Adrenal gland (tissue), 12 donors: ENCODE measurements around the gene TP53INP2. TPM values are rescaled to one million over a fixed set of nuclear protein-coding genes. Genes with fewer than 3 reads are reported as not detected.

ENCODE experiments used
- DNase-seq, 7 donors: peaks; one replicate each; pipeline ENCODE4 v3.0.0-alpha.2; 2019 to 2020
- H3K27ac ChIP-seq, 5 donors: fragments of 200-600 bp; sonication (generic) in 4 of 5; 1 replicate in 3 of 5; 2 replicates in 2 of 5; pipeline versions ENCODE4 v1.5.1 to v1.8.0; 2016 to 2020; ENCODE audit warnings: mild to moderate bottlenecking in 1 of 5
- H3K27me3 ChIP-seq: fragments of 200-600 bp; 2 replicates; pipeline ENCODE4 v1.8.0; 2021
- H3K36me3 ChIP-seq, 2 donors: fragments of 200-600 bp; replicated peaks in 1 of 2; 1 replicate in 1 of 2; 2 replicates in 1 of 2; pipeline versions ENCODE4 v1.5.1 to v1.8.0; 2018 to 2022
- H3K4me1 ChIP-seq, 2 donors: fragments of 200-600 bp; replicated peaks in 1 of 2; 1 replicate in 1 of 2; 2 replicates in 1 of 2; pipeline versions ENCODE4 v1.5.1 to v1.8.0; 2018 to 2021
- H3K4me3 ChIP-seq, 4 donors: fragments of 200-600 bp; sonication (generic) in 3 of 4; one replicate each; pipeline ENCODE4 v1.5.1; 2016 to 2018
- H3K9me3 ChIP-seq, 3 donors: fragments of 200-600 bp; sonication (generic) in 1 of 3; replicated peaks in 1 of 3; 1 replicate in 2 of 3; 2 replicates in 1 of 3; pipeline versions ENCODE4 v1.5.1 to v1.8.0; 2016 to 2021
- POLR2A ChIP-seq, 2 donors: fragments of 450-650 bp; IDR thresholded peaks; one replicate each; pipeline ENCODE4 v1.6.1; 2017; ENCODE audit warnings: antibody characterized with exemption in 2 of 2, mild to moderate bottlenecking in 2 of 2, moderate library complexity in 1 of 2
- WGBS, 4 donors: extraction: QIAGEN DNeasy Blood & Tissue Kit in 2 of 4; methylation state at CpG; one replicate each; pipeline versions ENCODE4 v1.1.5 to v1.1.7; 2013 to 2017; 5-methylcytosine and 5-hydroxymethylcytosine counted together
- intact Hi-C, 2 donors: fragments of 100-400 bp; cut with DNase I; formaldehyde crosslinking; loops; one replicate each; pipeline versions ENCODE4 v1.14.1 to v1.15.0; 2022 to 2023
- polyA plus RNA-seq, 3 donors: library from polyadenylated mRNA; stranded (reverse); fragments of 200-250 nt in 2 of 3; fragments of 350-450 nt in 1 of 3; fragmentation: Illumina TruSeq in 1 of 3; extraction: RNeasy Lipid Tissue Mini Kit (QIAGEN cat#74804) in 1 of 3; gene quantifications; one replicate each; pipeline ENCODE4 v1.2.3, GENCODE V29; 2013 to 2014
- total RNA-seq, 9 donors: library from RNA; depleted of rRNA in 4 of 9; stranded (reverse); fragments of >200 nt in 4 of 9; fragments of 120-200 nt in 1 of 9; fragmentation: NEBNext Ultra II Directional in 1 of 9; extraction: Animal tissue kit (Norgen Biotek cat#: 25700) in 1 of 9; gene quantifications; one replicate each; pipeline versions ENCODE4 v1.1.0 to v1.2.4, GENCODE V29; 2013 to 2023
- TF ChIP-seq, protein P1 (sequence below), 6 experiments: fragments of 450-650 bp in 4 of 6; fragments of 200-600 bp in 2 of 6; sonication (generic) in 1 of 6; IDR thresholded peaks; 1 replicate in 5 of 6; 2 replicates in 1 of 6; pipeline versions ENCODE4 v1.5.1 to v1.8.0; 2016 to 2021; ENCODE audit warnings: antibody characterized with exemption in 6 of 6, mild to moderate bottlenecking in 2 of 6, moderate library complexity in 1 of 6
- donor health status: healthy with polysubstance abuse.
- donor health status: Bipolar disorder and iron deficiency.
- donor health status: DM: yes; HTN: yes; CAD: no.
- donor health status: DM: no; HTN: no; CAD: no.
- donor health status: DM: no; HTN: no; CAD: no.
- donor health status: DM: yes; HTN: yes; CAD: no.

TP53INP2 gene
- total and polyA plus RNA-seq, 12 donors = 9.4 to 74.5 (median 18.7) TPM

DNA sequence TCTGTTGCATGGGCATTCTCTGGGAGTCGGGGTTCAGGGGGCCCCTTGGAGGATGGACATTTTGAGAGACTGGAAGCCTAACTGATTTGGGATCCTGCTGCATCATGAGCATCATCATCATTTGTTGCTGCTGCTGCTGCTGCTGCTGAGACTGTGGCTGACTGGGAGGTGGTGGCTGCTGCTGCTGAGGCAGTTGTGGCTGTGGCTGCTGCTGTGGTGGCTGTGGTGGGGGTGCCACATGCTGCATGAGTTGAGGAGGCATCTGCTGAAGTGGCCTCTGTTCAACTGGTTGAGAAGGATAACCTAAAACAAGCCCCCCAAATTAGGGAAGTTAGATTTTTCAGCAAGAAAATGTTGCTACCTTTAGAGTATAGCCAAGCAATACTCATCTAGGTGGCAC, 38.9 kb downstream of the TP53INP2 start:
- intact Hi-C loops = no loop called here
- no peak overlapping the region for H3K27ac ChIP-seq
- WGBS, 4 donors = 83 to 100% (median 90%) methylated on average over 1 of the region's 1 CpG
- H3K27me3 ChIP-seq = no peaks in the 10 kb centered on the region
- TF ChIP-seq, protein P1, sequence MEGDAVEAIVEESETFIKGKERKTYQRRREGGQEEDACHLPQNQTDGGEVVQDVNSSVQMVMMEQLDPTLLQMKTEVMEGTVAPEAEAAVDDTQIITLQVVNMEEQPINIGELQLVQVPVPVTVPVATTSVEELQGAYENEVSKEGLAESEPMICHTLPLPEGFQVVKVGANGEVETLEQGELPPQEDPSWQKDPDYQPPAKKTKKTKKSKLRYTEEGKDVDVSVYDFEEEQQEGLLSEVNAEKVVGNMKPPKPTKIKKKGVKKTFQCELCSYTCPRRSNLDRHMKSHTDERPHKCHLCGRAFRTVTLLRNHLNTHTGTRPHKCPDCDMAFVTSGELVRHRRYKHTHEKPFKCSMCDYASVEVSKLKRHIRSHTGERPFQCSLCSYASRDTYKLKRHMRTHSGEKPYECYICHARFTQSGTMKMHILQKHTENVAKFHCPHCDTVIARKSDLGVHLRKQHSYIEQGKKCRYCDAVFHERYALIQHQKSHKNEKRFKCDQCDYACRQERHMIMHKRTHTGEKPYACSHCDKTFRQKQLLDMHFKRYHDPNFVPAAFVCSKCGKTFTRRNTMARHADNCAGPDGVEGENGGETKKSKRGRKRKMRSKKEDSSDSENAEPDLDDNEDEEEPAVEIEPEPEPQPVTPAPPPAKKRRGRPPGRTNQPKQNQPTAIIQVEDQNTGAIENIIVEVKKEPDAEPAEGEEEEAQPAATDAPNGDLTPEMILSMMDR (IDR thresholded peaks at IDR 0.05) = no peak
- no peak for TF ChIP-seq POLR2A (IDR thresholded peaks at IDR 0.05)
- no peaks in the 10 kb centered on the region for H3K4me1 ChIP-seq
- DNase-seq = no peak
- H3K4me3 ChIP-seq = no peak overlapping the region
- H3K9me3 ChIP-seq = no peaks in the 10 kb centered on the region
- H3K36me3 ChIP-seq = peaks cover 0 to 58% of the 10 kb centered on the region in 2 donors

DNA sequence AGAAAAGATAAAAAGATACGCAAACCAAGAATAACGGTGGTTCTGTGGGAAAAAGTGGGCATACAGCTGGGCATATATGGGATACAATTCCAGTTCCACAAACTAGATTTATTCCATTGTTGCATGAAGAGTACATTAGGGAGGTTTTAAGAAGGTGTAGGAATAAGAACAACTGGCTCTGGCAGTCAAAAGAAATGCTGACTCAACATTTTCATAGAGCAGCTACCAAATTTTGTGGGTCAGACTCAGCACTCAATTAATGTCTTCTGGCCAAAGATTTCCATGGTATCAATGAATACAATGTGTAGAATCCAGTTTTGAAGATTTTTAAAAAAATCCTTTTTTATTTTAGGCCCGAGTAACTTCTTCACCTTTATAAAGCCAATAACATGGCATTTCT, 40.2 kb downstream of the TP53INP2 start:
- no peak overlapping the region for H3K4me3 ChIP-seq
- intact Hi-C loops = no loop called here
- no peak for DNase-seq
- H3K36me3 ChIP-seq = peaks cover 0 to 67% of the 10 kb centered on the region in 2 donors
- no peak overlapping the region for H3K27ac ChIP-seq
- no peaks in the 10 kb centered on the region for H3K4me1 ChIP-seq
- H3K9me3 ChIP-seq = no peaks in the 10 kb centered on the region
- no peak for TF ChIP-seq POLR2A (IDR thresholded peaks at IDR 0.05)
- TF ChIP-seq, protein P1 (IDR thresholded peaks at IDR 0.05) = no peak
- 89 to 95% (median 92%) methylated on average over 3 of the region's 3 CpGs for WGBS, 4 donors
- no peaks in the 10 kb centered on the region for H3K27me3 ChIP-seq

DNA sequence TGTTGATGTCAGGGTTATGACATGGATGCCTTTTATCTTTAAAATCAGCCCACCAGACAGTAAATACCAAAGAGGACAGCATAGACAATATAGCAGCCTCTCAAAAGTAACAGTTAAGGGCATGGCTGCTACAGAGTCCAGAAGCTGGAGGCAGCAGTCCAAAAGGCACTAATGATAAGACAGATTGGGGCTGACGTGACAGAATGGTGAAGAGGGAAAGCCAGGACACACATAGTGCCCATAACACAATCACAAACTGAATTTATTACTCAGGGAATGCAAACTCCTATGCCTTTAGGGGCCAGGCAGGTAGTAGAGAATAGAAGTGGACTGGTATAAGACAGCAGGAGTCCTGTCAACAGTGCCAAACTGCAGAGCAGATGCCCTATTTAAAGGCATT, 40.7 kb downstream of the TP53INP2 start:
- H3K27ac ChIP-seq = no peak overlapping the region
- H3K4me1 ChIP-seq = no peaks in the 10 kb centered on the region
- no peaks in the 10 kb centered on the region for H3K9me3 ChIP-seq
- peaks cover 0 to 72% of the 10 kb centered on the region in 2 donors for H3K36me3 ChIP-seq
- no peak for DNase-seq
- WGBS, 4 donors = 50 to 82% (median 74%) methylated on average over 1 of the region's 1 CpG
- intact Hi-C loops = no loop called here
- H3K27me3 ChIP-seq = no peaks in the 10 kb centered on the region
- TF ChIP-seq POLR2A (IDR thresholded peaks at IDR 0.05) = no peak
- TF ChIP-seq, protein P1 (IDR thresholded peaks at IDR 0.05) = no peak
- no peak overlapping the region for H3K4me3 ChIP-seq

DNA sequence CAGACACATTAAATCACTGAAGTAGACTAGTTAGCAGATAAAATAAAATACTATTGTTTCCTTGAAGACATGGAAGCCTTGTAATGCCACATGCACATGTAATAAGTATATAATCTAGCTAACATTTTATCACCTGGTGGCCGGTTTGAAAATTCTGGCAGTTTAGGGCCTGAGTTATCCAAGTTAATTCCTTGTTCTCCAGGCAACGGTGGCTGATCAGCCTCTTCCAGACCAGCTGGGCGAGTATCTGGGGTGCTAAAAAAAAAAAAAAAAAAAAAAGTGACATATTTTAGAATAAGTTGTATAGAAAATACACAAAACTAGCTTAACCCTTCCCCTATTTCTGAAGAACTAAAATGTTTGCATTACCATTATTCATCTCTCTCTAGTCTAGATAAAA, 42.5 kb downstream of the TP53INP2 start:
- peaks cover 0 to 70% of the 10 kb centered on the region in 2 donors for H3K36me3 ChIP-seq
- H3K27me3 ChIP-seq = no peaks in the 10 kb centered on the region
- 88 to 93% (median 91%) methylated on average over 3 of the region's 3 CpGs for WGBS, 4 donors
- no peak for TF ChIP-seq POLR2A (IDR thresholded peaks at IDR 0.05)
- TF ChIP-seq, protein P1 (IDR thresholded peaks at IDR 0.05) = no peak
- H3K4me1 ChIP-seq = no peaks in the 10 kb centered on the region
- H3K27ac ChIP-seq = no peak overlapping the region
- no peak for DNase-seq
- intact Hi-C loops = no loop called here
- H3K9me3 ChIP-seq = no peaks in the 10 kb centered on the region
- H3K4me3 ChIP-seq = no peak overlapping the region
